Astrocyte of the spinal cord (primary cell): ENCODE measurements around the gene PTPRN2.

Experiments used
- DNase-seq: peaks from one replicate; pipeline ENCODE4 v3.0.0; 2011; ENCODE audit warnings: low read depth, low spot score
- H3K4me3 ChIP-seq: 2 replicates; pipeline ENCODE4 v1.5.1; 2011; ENCODE audit warnings: low read depth, mild to moderate bottlenecking, low read length, moderate library complexity
- CTCF ChIP-seq: IDR thresholded peaks from 2 replicates; pipeline ENCODE4 v1.5.1; 2012; ENCODE audit warnings: low read depth, mild to moderate bottlenecking, low read length, inconsistent platforms
- in situ Hi-C: cut with HindIII; loops from 2 replicates; pipeline ENCODE4 v1.10.0; 2017; ENCODE audit warnings: low sequenced_read_pairs

PTPRN2 gene

GRCh38 chr7:157881048-157881771, 706.4 kb downstream of the PTPRN2 start:
- H3K4me3 ChIP-seq: no peak overlapping the region
- no peak for TF ChIP-seq CTCF
- DNase-seq: no peak
- in situ Hi-C loops: no loop called here

GRCh38 chr7:157879391-157879790, 708.2 kb downstream of the PTPRN2 start:
- DNase-seq: no peak
- in situ Hi-C loops: no loop called here
- no peak for TF ChIP-seq CTCF
- H3K4me3 ChIP-seq: no peak overlapping the region

- H3K4me3 ChIP-seq: no peak overlapping the region
- in situ Hi-C loops: no loop called here
- TF ChIP-seq CTCF: no peak
- no peak for DNase-seq
Observed at GRCh38 chr7:157877298-157878090, 710.1 kb downstream of the PTPRN2 start.

- DNase-seq: no peak
- TF ChIP-seq CTCF: no peak
- H3K4me3 ChIP-seq: no peak overlapping the region
- in situ Hi-C loops: no loop called here
Observed at GRCh38 chr7:157876469-157877285, 710.9 kb downstream of the PTPRN2 start.

GRCh38 chr7:157875230-157876179, 712.1 kb downstream of the PTPRN2 start:
- no peak for DNase-seq
- peak; percentile 40 for TF ChIP-seq CTCF
- no peak overlapping the region for H3K4me3 ChIP-seq
- in situ Hi-C loops: no loop called here
